GM19324 (cell line): ENCODE measurements around the gene FOLR3.
"Not testable (repeated sequence)": the region's sequence is repeated elsewhere in the genome, so short reads cannot be mapped to it uniquely, and the experiment has no call there.

Source experiments
- ATAC-seq: cut with Tn5 transposase; IDR thresholded peaks from one replicate; pipeline ENCODE4 v1.9.1; 2021; ENCODE audit warnings: mild to moderate bottlenecking, moderate library complexity; ENCODE audit not compliant: unreplicated experiment, low FRiP score

FOLR3 gene

DNA sequence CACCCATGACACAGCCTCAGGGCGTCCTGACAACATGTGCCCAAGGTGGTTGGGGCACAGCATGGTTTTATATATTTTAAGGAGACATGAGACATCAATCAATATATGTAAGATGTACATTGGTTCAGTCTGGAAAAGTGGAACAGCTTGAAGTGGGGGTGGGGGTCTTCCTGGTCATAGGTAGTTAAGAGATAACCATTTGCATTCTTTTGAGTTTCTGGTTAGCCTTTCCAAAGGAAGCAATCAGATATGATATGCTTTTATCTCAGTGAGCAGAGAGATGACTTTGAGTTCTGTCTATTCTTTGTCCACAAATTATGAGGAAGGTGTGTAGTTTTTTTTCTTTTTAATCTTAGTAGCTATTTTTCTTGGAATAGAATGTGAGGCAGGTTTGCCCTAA lies 12.9 kb upstream of the FOLR3 start:
- no peak for ATAC-seq

DNA sequence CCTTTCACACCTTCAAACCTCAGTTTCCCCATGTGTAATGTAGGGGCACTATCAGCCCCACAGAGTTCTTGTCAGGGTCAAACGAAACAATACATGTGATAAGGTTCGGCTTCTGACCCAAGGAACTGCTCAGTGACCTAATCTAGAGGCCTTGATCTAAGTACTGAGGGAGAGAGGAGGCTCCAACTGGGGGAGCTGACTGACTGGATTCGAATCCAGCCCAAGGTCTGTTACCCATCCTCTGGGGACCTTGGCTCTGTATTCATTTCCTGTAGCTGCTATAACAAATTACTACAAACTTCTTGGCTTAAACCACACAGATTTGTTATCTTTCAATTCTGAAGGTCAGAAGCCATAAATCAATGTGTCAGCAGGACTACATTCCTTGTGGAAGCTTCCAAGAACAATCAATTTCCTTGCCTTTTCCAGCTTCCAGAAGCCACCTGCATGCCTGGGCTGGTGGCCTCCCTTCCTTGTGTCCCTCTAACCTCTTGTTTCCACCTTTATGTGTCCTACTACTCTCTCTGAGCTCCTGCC lies 12.3 kb upstream of the FOLR3 start:
- no peak for ATAC-seq

DNA sequence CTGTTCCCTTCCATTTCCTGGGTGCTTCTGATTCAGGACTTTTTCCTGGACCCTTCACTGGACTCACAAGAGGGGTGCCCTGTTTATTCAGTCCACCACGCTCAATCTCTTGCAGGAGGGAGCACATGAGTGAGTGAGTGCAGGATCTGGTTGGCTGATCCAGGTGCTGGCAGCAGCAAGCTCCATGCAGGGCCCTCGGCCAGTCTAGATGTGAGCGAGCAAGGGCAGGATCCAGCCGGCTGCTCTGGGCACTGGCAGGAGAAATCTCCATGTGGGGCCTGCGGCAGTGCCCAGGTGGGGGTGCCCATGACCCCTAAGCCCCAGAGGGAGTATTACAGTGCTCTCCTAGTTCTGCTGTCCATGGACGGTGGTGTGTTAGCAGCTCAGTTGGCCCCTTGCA lies 11.5 kb upstream of the FOLR3 start:
- ATAC-seq: no peak

DNA sequence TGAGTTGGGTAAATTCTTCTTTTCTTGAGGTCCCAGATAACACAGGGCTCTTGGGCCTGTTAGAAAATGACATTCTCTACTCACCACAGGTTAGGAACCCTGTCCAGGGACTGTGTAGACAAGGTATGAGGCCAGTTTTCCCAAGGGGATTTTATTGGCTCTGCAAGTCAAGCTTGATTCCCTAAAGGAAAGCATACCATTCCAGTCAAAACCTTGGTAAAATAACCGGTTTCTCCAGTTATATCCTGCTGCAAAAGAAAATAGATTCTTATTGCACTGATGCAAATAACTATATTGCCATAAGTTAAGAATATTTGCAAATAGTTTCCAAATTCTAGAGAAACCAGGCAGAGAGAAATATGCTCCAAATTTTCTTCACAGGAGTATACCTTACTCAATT lies 9.6 kb upstream of the FOLR3 start:
- no peak for ATAC-seq

DNA sequence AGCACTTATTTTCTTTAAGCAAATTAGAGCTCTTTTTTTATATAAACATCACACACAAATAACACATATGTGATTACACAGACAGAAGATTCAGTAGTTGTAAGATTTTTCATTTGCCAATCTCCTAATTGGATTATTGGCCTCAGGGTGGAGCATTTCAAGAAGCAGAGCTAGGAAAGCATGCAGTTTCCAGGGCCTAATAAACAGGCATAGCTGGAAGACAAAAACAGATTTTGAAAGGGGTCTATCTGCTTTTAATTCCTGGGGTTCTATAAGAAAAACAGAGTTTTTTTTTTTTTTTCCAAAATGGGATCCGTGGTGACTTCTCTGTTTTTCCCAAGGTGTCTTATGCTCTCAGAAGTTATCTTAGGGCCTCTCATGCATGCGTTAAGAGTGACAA lies 7.6 kb upstream of the FOLR3 start:
- ATAC-seq: no peak

DNA sequence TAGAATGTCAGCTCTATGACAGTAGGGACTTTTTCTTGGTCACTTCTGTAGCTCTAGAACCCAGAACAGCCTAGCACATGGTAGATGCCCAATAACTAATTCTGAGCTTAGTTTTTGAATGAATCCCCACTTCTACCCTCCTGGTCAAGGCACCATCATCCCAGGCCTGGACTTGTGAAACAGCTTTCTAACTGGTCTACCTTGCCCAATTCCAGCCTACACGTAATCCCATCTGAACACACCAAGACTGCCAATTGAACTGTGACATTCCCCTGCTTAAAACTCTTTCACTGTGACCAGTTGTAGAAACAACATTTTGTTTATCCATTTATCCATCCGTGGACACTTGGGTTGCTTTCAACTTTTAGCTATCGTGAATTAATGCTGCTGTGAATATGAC lies 6.1 kb upstream of the FOLR3 start:
- no peak for ATAC-seq

DNA sequence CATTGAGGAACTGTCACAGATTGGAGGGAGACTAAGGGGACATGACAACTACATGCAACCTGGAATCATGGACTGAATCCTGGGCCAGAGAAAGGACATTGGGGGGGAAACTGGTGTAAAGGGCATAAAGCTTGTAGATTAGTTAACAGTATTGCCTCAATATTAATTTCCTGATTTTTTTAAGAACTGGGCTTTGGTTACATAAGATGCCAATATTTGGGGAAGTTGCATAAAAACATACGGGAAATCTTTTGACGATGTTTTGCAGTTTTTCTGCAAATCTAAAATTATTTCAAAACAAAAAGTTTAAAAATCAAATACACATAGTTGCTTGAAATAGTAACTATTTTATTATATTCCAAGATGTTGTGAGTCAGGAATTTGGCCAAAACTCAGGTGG lies 2.9 kb upstream of the FOLR3 start:
- no peak for ATAC-seq

DNA sequence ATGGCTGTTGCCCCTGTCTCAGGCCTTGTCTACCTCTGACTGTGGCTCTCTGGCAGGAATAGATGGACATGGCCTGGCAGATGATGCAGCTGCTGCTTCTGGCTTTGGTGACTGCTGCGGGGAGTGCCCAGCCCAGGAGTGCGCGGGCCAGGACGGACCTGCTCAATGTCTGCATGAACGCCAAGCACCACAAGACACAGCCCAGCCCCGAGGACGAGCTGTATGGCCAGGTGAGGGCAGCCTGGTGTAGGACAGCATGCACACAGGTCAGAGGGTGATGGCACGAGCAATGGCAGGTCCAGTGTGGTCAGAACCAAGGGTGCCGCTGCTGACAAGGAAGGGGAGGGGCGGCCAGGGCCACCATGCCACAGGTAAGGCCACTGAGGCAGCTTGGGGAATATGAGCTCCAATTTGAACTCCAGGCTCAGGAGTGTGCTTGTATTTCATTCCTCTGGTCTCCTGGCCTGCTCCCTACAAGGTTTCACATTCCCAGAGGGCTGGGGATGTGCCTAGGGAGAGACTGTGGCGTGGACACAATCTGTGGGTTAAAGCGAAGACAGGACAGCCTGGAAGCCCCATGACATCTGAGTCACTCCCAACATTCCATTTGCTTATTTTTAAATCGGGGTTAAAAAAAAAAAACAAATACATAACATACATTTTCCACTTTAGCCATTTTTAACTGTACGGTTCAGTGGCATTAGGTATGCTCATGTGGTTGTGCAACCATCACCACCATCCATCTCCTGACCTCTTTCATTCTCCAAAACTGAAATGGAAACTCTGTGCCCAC lies 562 bp downstream of the FOLR3 start:
- no peak for ATAC-seq

DNA sequence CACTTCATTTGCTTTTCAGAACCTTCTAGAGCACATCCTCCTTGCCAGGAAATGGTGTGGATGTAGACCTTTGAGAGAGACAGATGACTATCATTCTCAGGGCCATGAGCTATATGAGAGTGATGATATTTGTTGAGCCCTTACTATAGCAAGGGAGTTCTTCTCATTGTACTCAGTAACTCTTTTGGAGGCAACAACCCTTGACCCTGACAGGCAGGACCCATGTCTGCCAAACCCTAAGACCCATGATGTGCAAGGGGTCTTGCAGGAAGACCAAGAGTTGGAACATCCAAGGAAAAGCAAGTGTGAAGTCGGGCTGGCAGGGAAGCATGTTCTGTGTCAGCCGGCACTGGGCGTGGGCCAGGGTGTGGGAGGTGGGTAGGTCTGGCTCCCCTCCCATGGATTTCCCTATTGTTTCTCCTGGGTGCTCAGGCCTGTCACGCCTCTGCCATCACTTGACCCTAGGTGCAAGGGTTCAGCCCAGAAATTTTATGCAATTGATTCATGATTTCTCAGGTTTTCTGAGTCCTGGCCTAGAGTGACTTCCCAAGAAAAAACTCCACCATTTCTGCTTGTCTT lies 1.2 kb downstream of the FOLR3 start:
- ATAC-seq: no peak

DNA sequence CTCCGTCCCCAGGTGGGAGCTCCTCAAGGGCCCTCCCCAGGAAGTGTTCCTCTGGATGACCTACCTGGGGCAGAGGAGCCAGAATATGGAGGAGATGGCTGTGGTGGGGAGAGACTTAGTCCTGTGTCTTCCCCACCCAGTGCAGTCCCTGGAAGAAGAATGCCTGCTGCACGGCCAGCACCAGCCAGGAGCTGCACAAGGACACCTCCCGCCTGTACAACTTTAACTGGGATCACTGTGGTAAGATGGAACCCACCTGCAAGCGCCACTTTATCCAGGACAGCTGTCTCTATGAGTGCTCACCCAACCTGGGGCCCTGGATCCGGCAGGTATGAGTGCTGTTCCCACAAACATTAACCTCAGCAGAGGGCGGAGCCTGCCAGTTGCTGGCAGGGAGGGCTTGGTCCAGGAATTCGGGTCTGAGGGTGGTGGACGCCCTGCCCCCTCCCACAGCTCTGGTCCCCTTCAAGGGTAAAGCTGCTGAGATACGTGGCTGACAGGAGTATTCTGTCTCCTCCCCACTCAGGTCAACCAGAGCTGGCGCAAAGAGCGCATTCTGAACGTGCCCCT lies 3.4 kb downstream of the FOLR3 start:
- no peak for ATAC-seq

DNA sequence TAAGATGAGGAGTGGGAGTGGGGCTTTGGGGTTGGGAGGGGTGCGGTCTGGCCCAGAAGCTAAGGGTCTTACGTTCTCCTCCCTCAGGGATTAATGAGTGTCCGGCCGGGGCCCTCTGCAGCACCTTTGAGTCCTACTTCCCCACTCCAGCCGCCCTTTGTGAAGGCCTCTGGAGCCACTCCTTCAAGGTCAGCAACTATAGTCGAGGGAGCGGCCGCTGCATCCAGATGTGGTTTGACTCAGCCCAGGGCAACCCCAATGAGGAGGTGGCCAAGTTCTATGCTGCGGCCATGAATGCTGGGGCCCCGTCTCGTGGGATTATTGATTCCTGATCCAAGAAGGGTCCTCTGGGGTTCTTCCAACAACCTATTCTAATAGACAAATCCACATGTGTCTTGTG lies 4.0 kb downstream of the FOLR3 start:
- ATAC-seq: no peak

DNA sequence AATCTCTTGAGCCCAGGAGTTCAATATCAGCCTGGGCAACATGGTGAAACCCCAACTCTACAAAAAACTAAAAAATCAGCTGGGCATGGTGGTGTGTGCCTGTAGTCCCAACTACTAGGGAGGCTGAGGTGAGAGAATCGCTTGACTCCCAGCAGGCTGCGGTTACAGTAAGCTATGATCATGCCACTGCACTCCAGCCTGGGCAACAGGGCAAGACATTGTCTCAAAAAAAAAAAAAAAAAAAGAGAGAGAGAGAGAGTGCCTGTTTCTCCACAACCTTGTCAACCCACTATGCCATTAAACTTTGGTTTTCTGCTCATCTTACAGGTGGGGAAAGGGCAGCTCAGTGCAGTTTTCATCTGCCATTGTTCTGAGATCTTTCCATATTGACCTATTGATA lies 5.1 kb downstream of the FOLR3 start:
- ATAC-seq: no peak

DNA sequence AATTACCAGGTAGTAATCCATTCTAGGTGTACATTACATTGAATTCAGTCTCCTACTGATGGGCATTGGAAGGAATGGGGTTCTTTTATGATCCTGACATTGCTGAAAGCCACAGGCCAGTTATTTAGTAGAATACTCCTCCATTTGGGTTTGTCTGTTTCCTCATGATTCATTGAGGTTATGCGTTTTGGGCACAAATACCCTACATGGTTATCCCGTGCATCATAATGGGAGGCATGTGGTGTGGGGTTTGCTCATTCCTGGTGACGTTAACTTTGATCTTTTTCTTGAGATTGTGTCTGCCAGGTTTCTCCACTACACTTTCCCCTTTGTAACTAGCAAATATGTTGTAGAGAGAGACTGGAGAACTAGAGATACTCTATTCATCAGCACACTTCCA lies 5.5 kb downstream of the FOLR3 start:
- ATAC-seq: no peak

DNA sequence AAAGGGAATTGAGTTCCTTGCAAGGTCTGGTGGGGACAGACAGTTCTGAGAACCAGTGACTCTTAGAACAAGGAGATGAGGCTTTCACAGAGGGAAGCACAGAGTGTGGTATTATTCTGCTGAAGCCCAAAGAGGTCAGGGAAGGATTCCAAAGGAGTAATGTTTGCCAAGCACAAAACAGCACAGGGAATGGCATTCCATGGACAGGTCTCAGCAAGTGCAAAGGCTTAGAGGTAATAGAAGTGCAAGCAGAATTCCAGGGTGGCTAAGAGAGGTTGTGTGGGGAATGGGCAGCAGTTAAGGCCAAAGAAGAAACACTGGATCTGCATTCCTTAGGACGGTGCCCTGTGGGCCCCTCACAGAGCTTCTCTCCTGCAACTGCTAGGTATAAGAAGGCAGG lies 6.6 kb downstream of the FOLR3 start:
- ATAC-seq: not testable (repeated sequence)

DNA sequence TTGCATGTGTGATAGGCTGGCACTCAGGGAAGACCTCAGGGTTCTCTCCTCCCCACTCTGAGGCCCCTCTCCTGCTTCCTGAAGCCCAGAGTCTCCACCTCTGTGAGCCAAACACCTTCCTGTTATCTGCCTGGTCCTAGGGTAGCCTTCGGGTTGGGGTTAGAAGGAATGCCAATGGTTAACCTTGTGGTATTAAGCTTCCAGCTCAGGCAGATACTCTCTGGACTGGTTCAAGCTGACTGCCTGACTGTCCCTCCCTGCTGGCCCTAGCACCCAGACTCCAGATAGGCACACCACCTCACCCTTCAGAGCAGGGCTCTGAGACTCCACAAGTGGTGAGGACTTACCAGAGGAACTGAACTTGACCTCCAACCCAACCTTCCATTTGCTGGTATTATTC lies 7.0 kb downstream of the FOLR3 start:
- not testable (repeated sequence) for ATAC-seq

DNA sequence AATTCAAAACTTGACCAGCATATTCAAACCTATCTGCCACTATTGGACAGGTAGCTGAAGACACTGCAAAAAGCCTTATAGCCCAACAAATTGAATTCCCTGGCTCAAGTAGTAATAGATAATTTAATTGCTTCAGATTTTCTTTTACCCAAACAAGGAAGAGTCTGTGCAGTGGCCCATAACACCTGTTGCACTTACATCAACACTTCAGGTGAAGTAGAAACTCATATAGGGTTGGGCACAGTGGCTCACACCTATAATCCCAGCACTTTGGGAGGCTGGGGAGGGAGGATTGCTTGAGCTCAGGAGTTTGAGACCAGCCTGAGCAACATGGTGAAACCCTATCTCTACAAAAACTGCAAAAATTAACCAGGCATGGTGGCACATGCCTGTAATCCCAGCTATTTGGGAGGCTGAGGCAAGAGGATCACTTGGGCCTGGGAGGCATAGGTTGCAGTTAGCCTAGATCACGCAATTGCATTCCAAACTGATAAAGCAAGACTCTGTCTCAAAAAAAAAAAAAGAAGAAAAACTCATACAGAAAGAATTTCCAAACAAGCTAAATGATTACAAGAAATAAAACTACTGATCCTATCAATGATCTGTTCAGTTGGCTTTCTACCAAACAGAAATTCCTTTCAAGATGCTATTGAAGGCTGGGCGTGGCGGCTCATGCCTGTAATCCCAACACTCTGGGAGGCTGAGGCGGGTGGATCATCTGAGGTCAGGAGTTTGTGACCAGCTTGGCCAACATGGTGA lies 9.5 kb downstream of the FOLR3 start:
- no peak for ATAC-seq

DNA sequence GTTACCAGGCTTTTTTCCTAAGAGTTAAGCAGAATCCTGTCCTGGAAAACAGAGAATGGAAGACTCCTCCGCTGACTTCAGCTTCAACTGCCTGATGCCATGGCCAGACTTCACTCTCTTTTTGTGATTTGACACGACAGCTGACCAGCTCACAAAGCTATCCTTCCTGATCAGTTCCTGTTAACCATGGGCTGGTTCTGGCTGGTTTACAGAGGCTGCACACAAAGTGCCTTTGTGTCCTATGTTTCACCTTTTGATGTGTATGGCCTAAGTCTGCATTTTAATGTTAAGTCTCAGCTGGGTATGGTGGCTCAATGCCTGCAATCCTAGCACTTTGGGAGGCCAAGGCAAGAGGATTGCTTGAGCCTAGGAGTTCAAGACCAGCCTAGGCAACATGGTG lies 11.1 kb downstream of the FOLR3 start:
- ATAC-seq: no peak

DNA sequence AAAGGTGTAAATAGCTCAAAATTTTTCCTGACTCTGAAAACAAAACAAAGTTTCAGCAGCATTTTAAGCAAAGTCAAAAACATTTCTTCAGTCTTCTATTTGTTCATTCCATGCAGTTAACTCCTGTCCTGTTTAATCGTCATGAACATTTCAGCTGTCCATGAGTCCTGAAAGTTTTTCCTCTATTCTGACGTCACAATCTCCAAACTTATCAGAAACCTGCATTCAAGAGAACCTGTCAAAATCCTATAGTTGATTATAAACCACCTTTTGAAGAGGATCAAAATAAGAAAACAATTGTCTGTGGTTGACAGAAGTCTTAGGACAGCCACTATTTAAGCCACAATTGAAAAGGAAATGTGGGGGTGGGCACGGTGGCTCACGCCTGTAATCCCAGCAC lies 15.4 kb downstream of the FOLR3 start:
- ATAC-seq: no peak

DNA sequence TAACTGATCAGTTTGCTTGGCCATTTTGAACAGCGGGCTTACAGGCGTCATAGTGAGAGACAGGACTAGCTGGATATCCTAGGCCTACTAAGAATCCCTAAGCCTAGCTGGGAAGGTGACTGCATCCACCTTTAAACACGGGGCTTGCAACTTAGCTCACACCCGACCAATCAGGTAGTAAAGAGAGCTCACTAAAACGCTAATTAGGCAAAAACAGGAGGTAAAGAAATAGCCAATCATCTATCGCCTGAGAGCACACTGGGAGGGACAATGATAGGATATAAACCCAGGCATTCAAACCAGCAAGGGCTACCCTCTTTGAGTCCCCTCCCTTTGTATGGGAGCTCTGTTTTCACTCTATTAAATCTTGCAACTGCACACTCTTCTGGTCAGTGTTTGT lies 18.3 kb downstream of the FOLR3 start:
- not testable (repeated sequence) for ATAC-seq

DNA sequence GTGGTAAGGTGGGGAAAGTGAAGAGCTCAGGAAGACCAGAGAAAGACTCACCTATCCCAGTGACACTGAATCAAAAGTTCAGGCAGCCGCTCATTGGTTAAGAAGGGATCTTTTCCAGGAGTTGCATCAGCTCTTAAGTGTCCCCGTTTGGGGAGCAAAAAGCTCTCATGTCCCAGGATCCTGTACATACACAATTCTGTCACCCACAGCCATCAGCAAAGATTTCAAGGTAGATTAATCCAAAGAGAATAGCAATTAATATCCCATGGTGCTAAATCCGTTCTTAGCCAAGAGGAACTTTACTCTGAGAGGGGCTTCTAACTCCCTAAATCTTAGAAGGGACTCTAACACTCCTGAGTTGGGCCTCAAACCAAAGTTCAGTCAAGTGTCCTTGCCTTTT lies 19.3 kb downstream of the FOLR3 start:
- no peak for ATAC-seq

DNA sequence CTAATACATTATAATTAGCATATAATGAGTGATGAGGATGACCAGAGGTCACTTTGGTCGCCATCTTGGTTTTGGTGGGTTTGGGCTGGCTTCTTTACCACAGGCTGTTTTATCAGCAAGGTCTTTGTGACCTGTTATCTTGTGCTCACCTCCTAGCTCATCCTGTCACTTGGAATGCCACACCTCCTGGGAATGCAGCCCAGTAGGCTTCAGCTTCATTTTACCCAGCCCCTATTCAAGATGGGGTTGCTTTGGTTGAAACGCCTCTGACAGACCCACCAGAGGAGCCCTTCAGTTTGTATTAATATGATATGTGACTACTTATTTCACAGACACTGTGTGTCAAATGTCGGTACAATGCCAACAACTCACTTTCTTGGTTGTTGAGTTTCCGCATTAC lies 20.2 kb downstream of the FOLR3 start:
- ATAC-seq: no peak
